H9 (cell line): ENCODE results near the gene EFNA5. TPM values are rescaled to one million over a fixed set of nuclear protein-coding genes. Genes with fewer than 3 reads are reported as not detected.

Experiments
- DNase-seq: peaks from one replicate; pipeline ENCODE4 v3.0.0-alpha.2; 2017
- H2AFZ ChIP-seq: one replicate; pipeline ENCODE4 v1.6.1; 2013; ENCODE audit warnings: mild to moderate bottlenecking, low read length, control low read depth, moderate library complexity
- H2AK5ac ChIP-seq: 2 replicates; pipeline ENCODE4 v1.6.1; 2013; ENCODE audit warnings: low read length, control low read depth, mixed read lengths; ENCODE audit not compliant: insufficient read length
- H2BK120ac ChIP-seq: one replicate; pipeline ENCODE4 v1.6.1; 2013; ENCODE audit warnings: low read depth, mild to moderate bottlenecking, low read length, control low read depth, inconsistent platforms; ENCODE audit not compliant: poor library complexity, severe bottlenecking
- H2BK12ac ChIP-seq: 2 replicates; pipeline ENCODE4 v1.6.1; 2013; ENCODE audit warnings: low read length, control low read depth, mixed read lengths, low read depth; ENCODE audit not compliant: insufficient read length
- H2BK15ac ChIP-seq: 2 replicates; pipeline ENCODE4 v1.6.1; 2013; ENCODE audit warnings: low read depth, low read length, control low read depth
- H2BK20ac ChIP-seq: one replicate; pipeline ENCODE4 v1.6.1; 2013; ENCODE audit warnings: low read depth, mild to moderate bottlenecking, low read length, control low read depth, inconsistent platforms; ENCODE audit not compliant: poor library complexity, severe bottlenecking
- H2BK5ac ChIP-seq: 2 replicates; pipeline ENCODE4 v1.6.1; 2013; ENCODE audit warnings: low read length, control low read depth, mixed read lengths; ENCODE audit not compliant: insufficient read length
- H3K14ac ChIP-seq: 2 replicates; pipeline ENCODE4 v1.6.1; 2013; ENCODE audit warnings: low read length, control low read depth; ENCODE audit not compliant: insufficient read depth
- H3K18ac ChIP-seq: 2 replicates; pipeline ENCODE4 v1.6.1; 2013; ENCODE audit warnings: low read depth, mild to moderate bottlenecking, mixed read lengths, low read length, control low read depth; ENCODE audit not compliant: insufficient read length
- H3K23ac ChIP-seq: 2 replicates; pipeline ENCODE4 v1.6.1; 2013; ENCODE audit warnings: low read length, control low read depth, mixed read lengths, low read depth; ENCODE audit not compliant: insufficient read length
- H3K23me2 ChIP-seq: 2 replicates; pipeline ENCODE4 v1.6.1; 2013; ENCODE audit warnings: low read depth, mild to moderate bottlenecking, mixed read lengths, low read length, control low read depth; ENCODE audit not compliant: insufficient read length, poor library complexity, severe bottlenecking
- H3K27ac ChIP-seq: 2 replicates; pipeline ENCODE4 v1.5.1; 2013; ENCODE audit warnings: low read length, control low read depth, mixed read lengths, low read depth; ENCODE audit not compliant: insufficient read length
- H3K27me3 ChIP-seq: 2 replicates; pipeline ENCODE4 v1.6.1; 2013; ENCODE audit warnings: low read length, control low read depth, inconsistent platforms; ENCODE audit not compliant: insufficient read depth
- H3K4ac ChIP-seq: 2 replicates; pipeline ENCODE4 v1.6.1; 2013; ENCODE audit warnings: low read depth, mild to moderate bottlenecking, control low read depth, inconsistent platforms, low read length, moderate library complexity
- H3K4me1 ChIP-seq: 2 replicates; pipeline ENCODE4 v1.6.1; 2013; ENCODE audit warnings: low read length, control low read depth, inconsistent platforms; ENCODE audit not compliant: insufficient read depth
- H3K4me2 ChIP-seq: 2 replicates; pipeline ENCODE4 v1.6.1; 2013; ENCODE audit warnings: low read length, control low read depth, mixed read lengths; ENCODE audit not compliant: insufficient read length, insufficient read depth
- H3K56ac ChIP-seq: 2 replicates; pipeline ENCODE4 v1.6.1; 2013; ENCODE audit warnings: low read depth, mild to moderate bottlenecking, mixed read lengths, low read length, control low read depth; ENCODE audit not compliant: insufficient read length
- H3K79me1 ChIP-seq: 2 replicates; pipeline ENCODE4 v1.6.1; 2013; ENCODE audit warnings: low read depth, mild to moderate bottlenecking, moderate library complexity, low read length, control low read depth, inconsistent platforms; ENCODE audit not compliant: insufficient read depth, poor library complexity, severe bottlenecking
- H3K79me2 ChIP-seq: 2 replicates; pipeline ENCODE4 v1.6.1; 2013; ENCODE audit warnings: low read length, control low read depth, inconsistent platforms; ENCODE audit not compliant: insufficient read depth
- H3K9ac ChIP-seq: 2 replicates; pipeline ENCODE4 v1.6.1; 2013; ENCODE audit warnings: low read length, control low read depth, mixed read lengths; ENCODE audit not compliant: insufficient read length; ENCODE audit errors: extremely low read depth
- H3K9me3 ChIP-seq: one replicate; pipeline ENCODE4 v1.6.1; 2013; ENCODE audit warnings: low read depth, low read length, inconsistent platforms; ENCODE audit not compliant: control insufficient read depth
- H3T11ph ChIP-seq: one replicate; pipeline ENCODE4 v1.6.1; 2013; ENCODE audit warnings: mild to moderate bottlenecking, low read length, control low read depth, inconsistent platforms
- H4K20me1 ChIP-seq: one replicate; pipeline ENCODE4 v1.6.1; 2013; ENCODE audit not compliant: control insufficient read depth, insufficient read length, insufficient read depth
- H4K5ac ChIP-seq: 2 replicates; pipeline ENCODE4 v1.6.1; 2013; ENCODE audit warnings: low read depth, mild to moderate bottlenecking, mixed read lengths, low read length, control low read depth; ENCODE audit not compliant: insufficient read length
- H4K8ac ChIP-seq: replicated peaks from 2 replicates; pipeline ENCODE4 v1.6.1; 2013; ENCODE audit warnings: low read length, control low read depth, mixed read lengths, low read depth; ENCODE audit not compliant: insufficient read length
- H4K91ac ChIP-seq: 2 replicates; pipeline ENCODE4 v1.6.1; 2013; ENCODE audit warnings: low read depth, mild to moderate bottlenecking, moderate library complexity, mixed read lengths, low read length, control low read depth; ENCODE audit not compliant: insufficient read length
- H3K27ac Mint-ChIP-seq, 3 experiments: 2 replicates in 2 of 3; 3 replicates in 1 of 3; pipeline ENCODE4 v1.8.0; 2020 to 2021; ENCODE audit warnings: mixed read lengths in 3 of 3, mild to moderate bottlenecking in 1 of 3, moderate library complexity in 1 of 3
- H3K27me3 Mint-ChIP-seq: 2 replicates; pipeline ENCODE4 v1.8.0; 2021; ENCODE audit warnings: low read depth, mild to moderate bottlenecking, moderate library complexity, mixed read lengths
- H3K36me3 Mint-ChIP-seq, 3 experiments: 2 replicates in 2 of 3; 3 replicates in 1 of 3; pipeline ENCODE4 v1.8.0; 2020 to 2021; ENCODE audit warnings: low read depth in 3 of 3, mixed read lengths in 3 of 3; ENCODE audit not compliant: insufficient read depth in 1 of 3
- H3K4me1 Mint-ChIP-seq, 2 experiments: 2 replicates each; pipeline ENCODE4 v1.8.0; 2020; ENCODE audit warnings: mixed read lengths in 2 of 2
- H3K4me3 Mint-ChIP-seq, 2 experiments: 2 replicates in 1 of 2; 3 replicates in 1 of 2; pipeline ENCODE4 v1.8.0; 2020 to 2021; ENCODE audit warnings: mild to moderate bottlenecking in 2 of 2, mixed read lengths in 2 of 2, moderate library complexity in 1 of 2
- H3K9me3 Mint-ChIP-seq, 2 experiments: 2 replicates in 1 of 2; 3 replicates in 1 of 2; pipeline ENCODE4 v1.8.0; 2020; ENCODE audit warnings: mild to moderate bottlenecking in 2 of 2, mixed read lengths in 2 of 2, moderate library complexity in 1 of 2
- CTCF ChIP-seq: fragments of 200-600 bp; sonication (generic); conservative IDR thresholded peaks from 3 replicates; pipeline ENCODE4 v1.8.0; 2021; ENCODE audit warnings: antibody characterized with exemption, mild to moderate bottlenecking
- WGBS: extraction: QIAGEN DNeasy Blood & Tissue Kit; methylation state at CpG from one replicate; pipeline ENCODE4 v1.1.7; 2013; ENCODE audit warnings: missing lambda C conversion rate, low lambda C conversion rate, mixed read lengths; ENCODE audit not compliant: insufficient read length; ENCODE audit errors: extremely low coverage; 5-methylcytosine and 5-hydroxymethylcytosine counted together
- total RNA-seq: library from RNA; stranded (reverse); gene quantifications from 2 replicates; pipeline ENCODE4 v1.2.1, GENCODE V29; 2021

EFNA5 gene
- total RNA-seq, 1 experiment from 2014 or later: 20.4 TPM

- no CpG with 5 or more reads among the region's 3 CpGs for WGBS
- no peak overlapping the region for H3K56ac ChIP-seq
- Mint-ChIP-seq H3K4me3 (no peak overlapping the region), H3K27ac (peak overlapping the region in 1 of 3 experiments; percentile 26; a peak in 1 of 7 replicates), H3K27me3 (no peaks in the 10 kb centered on the region), H3K4me1 (peaks cover 17 to 25% of the 10 kb centered on the region in 2 experiments), H3K9me3 (no peaks in the 10 kb centered on the region), H3K36me3 (no peaks in the 10 kb centered on the region; a peak in 1 of 7 replicates)
- H2BK5ac ChIP-seq: no peak overlapping the region
- no peak overlapping the region for H3K4ac ChIP-seq
- no peak overlapping the region for H2AK5ac ChIP-seq
- no peaks in the 10 kb centered on the region for H4K20me1 ChIP-seq
- no peak overlapping the region for H3T11ph ChIP-seq
- H2BK12ac ChIP-seq: no peak overlapping the region
- no peak overlapping the region for H3K9ac ChIP-seq
- no peak overlapping the region for H3K4me2 ChIP-seq
- no peak overlapping the region for H3K27ac ChIP-seq
- no peaks in the 10 kb centered on the region; the same call in 1 of the 2 replicates for H3K4me1 ChIP-seq
- no peaks in the 10 kb centered on the region for H3K9me3 ChIP-seq
- no peak overlapping the region for H2AFZ ChIP-seq
- TF ChIP-seq CTCF: no peak
- H3K23me2 ChIP-seq: no peaks in the 10 kb centered on the region
- H3K23ac ChIP-seq: no peak overlapping the region
- no peak overlapping the region for H4K8ac ChIP-seq
- H3K79me2 ChIP-seq: no peaks in the 10 kb centered on the region
- no peak overlapping the region for H2BK120ac ChIP-seq
- no peak overlapping the region for H4K5ac ChIP-seq
- no peak overlapping the region for H3K14ac ChIP-seq
- H2BK15ac ChIP-seq: no peak overlapping the region
- no peak overlapping the region for H3K18ac ChIP-seq
- H4K91ac ChIP-seq: no peak overlapping the region
- DNase-seq: no peak
- H2BK20ac ChIP-seq: no peak overlapping the region
- H3K27me3 ChIP-seq: no peaks in the 10 kb centered on the region
- no peaks in the 10 kb centered on the region for H3K79me1 ChIP-seq
Observed at GRCh38 chr5:107640568-107640967, 30.2 kb downstream of the EFNA5 start.
